Measurements from ENCODE around the gene PGLYRP2. TPM values are rescaled to one million over a fixed set of nuclear protein-coding genes. Genes with fewer than 3 reads are reported as not detected.
"Not testable (repeated sequence)": the region's sequence is repeated elsewhere in the genome, so short reads cannot be mapped to it uniquely, and the experiment has no call there.

Gene PGLYRP2
- total RNA-seq, 1 donor from 2014 or later = not detected

- intact Hi-C loops (cut with DNase I) = no loop called here
- Histone ChIP-seq H3K4me1 (no peaks in the 10 kb centered on the region), H3K27me3 (ENCODE audit: low read depth) (peaks cover 11% of the 10 kb centered on the region), H3K27ac (no peak overlapping the region), H3K36me3 (no peaks in the 10 kb centered on the region), H3K4me3 (no peak overlapping the region), H3K9me3 (no peaks in the 10 kb centered on the region)
- ATAC-seq (no peak), DNase-seq (no peak)
- TF ChIP-seq, protein P1, sequence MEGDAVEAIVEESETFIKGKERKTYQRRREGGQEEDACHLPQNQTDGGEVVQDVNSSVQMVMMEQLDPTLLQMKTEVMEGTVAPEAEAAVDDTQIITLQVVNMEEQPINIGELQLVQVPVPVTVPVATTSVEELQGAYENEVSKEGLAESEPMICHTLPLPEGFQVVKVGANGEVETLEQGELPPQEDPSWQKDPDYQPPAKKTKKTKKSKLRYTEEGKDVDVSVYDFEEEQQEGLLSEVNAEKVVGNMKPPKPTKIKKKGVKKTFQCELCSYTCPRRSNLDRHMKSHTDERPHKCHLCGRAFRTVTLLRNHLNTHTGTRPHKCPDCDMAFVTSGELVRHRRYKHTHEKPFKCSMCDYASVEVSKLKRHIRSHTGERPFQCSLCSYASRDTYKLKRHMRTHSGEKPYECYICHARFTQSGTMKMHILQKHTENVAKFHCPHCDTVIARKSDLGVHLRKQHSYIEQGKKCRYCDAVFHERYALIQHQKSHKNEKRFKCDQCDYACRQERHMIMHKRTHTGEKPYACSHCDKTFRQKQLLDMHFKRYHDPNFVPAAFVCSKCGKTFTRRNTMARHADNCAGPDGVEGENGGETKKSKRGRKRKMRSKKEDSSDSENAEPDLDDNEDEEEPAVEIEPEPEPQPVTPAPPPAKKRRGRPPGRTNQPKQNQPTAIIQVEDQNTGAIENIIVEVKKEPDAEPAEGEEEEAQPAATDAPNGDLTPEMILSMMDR (IDR thresholded peaks at IDR 0.05) = no peak
Observed at GRCh38 chr19:15476325-15476724, 3.0 kb downstream of the PGLYRP2 start.

- DNase-seq = no peak
- Histone ChIP-seq H3K4me3 (no peak overlapping the region), H3K36me3 (no peaks in the 10 kb centered on the region), H3K9me3 (no peaks in the 10 kb centered on the region), H3K27me3 (ENCODE audit: low read depth) (peaks cover 18% of the 10 kb centered on the region), H3K4me1 (no peaks in the 10 kb centered on the region), H3K27ac (no peak overlapping the region)
- TF ChIP-seq, protein P1 (IDR thresholded peaks at IDR 0.05) = no peak
- intact Hi-C loops (cut with DNase I) = no loop called here
- ATAC-seq = no peak
Observed at GRCh38 chr19:15475611-15476010, 3.7 kb downstream of the PGLYRP2 start.

DNA sequence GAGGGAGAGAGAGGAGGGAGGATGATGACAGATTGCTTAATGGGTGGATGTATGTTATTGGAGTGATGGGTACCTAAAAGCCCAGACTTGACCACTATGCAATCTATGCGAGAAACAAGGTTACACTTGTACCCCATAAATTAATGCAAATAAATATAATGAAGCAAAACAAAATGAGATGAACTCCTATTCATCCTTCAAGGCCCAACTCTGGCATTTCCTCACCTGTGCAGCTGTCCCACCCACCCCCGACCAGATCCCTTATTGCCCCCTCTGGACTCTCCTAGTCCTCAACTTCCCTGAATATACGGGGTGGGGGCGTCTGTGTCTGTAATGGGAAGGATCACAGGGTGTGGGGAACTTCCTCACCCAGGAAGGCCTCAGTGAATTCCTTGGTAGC, 4.1 kb downstream of the PGLYRP2 start:
- intact Hi-C loops (cut with DNase I) = no loop called here
- Histone ChIP-seq H3K4me3 (no peak overlapping the region), H3K27me3 (ENCODE audit: low read depth) (peaks cover 19% of the 10 kb centered on the region), H3K27ac (no peak overlapping the region), H3K9me3 (no peaks in the 10 kb centered on the region), H3K4me1 (no peaks in the 10 kb centered on the region), H3K36me3 (no peaks in the 10 kb centered on the region)
- TF ChIP-seq, protein P1 (IDR thresholded peaks at IDR 0.05) = no peak
- no peak for ATAC-seq
- no peak for DNase-seq

GRCh38 chr19:15473821-15474220, 5.5 kb downstream of the PGLYRP2 start:
- H3K36me3 ChIP-seq; DNase-seq; H3K4me3 ChIP-seq; H3K9me3 ChIP-seq; intact Hi-C loops (cut with DNase I); ATAC-seq; H3K27ac ChIP-seq; H3K4me1 ChIP-seq: not testable (repeated sequence)
- H3K27me3 ChIP-seq (ENCODE audit: low read depth) = peaks cover 28% of the 10 kb centered on the region

DNA sequence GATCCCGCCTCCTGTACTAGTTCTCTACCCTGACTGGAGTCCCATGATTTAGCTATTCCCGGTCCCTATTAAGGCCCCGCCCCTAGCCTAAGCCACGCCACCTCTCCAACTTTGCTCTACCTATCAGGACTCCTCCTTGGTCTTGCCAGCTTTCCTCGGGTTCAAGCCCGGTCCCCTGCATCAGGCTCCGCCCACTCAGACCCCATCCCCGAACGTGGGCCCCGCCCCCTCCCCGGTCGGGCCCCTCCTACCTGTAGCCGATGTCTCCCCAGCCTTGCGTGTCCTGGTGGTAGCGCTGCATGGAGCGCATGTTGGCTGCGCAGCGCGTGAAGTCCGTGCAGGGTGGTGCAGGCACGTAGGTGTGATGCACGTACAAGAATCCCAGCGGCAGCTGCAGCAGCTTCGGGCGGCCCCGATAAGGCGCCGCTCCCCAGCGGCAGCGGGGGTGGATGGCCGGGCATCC, 7.6 kb downstream of the PGLYRP2 start:
- Histone ChIP-seq H3K4me1 (peaks cover 17% of the 10 kb centered on the region), H3K9me3 (no peaks in the 10 kb centered on the region), H3K27ac (no peak overlapping the region), H3K36me3 (no peaks in the 10 kb centered on the region), H3K4me3 (no peak overlapping the region), H3K27me3 (ENCODE audit: low read depth) (peaks cover 28% of the 10 kb centered on the region)
- intact Hi-C loops (cut with DNase I) = no loop called here
- no peak for ATAC-seq
- TF ChIP-seq, protein P1 (IDR thresholded peaks at IDR 0.05) = no peak
- no peak for DNase-seq

GRCh38 chr19:15469513-15470297, 9.6 kb downstream of the PGLYRP2 start:
- intact Hi-C loops (cut with DNase I) = no loop called here
- TF ChIP-seq, protein P1 (IDR thresholded peaks at IDR 0.05) = no peak
- DNase-seq (no peak), ATAC-seq (peak; percentile 71 to 75)
- H3K9me3 ChIP-seq = no peaks in the 10 kb centered on the region
- no peak overlapping the region for H3K27ac ChIP-seq
- peaks cover 32% of the 10 kb centered on the region for H3K27me3 ChIP-seq (ENCODE audit: low read depth)
- peak overlapping the region; percentile 45 for H3K4me3 ChIP-seq
- no peaks in the 10 kb centered on the region for H3K36me3 ChIP-seq
- peaks cover 22% of the 10 kb centered on the region for H3K4me1 ChIP-seq

All from lower lobe of right lung (tissue), 2 donors.